GOT3 (cell line): ENCODE measurements around the gene GYS1.
"Not testable (repeated sequence)": the region's sequence is repeated elsewhere in the genome, so short reads cannot be mapped to it uniquely, and the experiment has no call there.

Experiments used
- DNase-seq: peaks from one replicate; lab custom pipeline; 2025; ENCODE audit warnings: mixed read lengths; lab: John Stamatoyannopoulos, UW

Gene GYS1

DNA sequence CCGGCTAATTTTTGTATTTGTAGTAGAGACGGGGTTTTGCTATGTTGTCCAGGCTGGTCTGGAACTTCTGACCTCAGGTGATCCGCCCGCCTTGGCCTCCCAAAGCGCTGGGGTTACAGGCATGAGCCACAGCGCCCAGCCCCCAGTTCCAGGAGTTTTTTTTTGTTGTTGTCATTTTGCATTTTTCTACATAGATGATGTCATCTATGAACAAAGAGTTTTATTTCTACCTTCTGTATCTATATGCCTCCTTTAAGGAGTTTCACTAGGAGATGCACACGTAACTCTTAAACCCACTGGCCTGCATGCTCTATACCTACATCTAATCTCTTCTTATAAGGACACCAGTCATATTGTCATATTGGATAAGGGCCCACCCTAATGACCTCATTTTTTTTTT, 54.9 kb downstream of the GYS1 start:
- no peak for DNase-seq

- no peak for DNase-seq
These were observed 57.2 kb downstream of the GYS1 start for GRCh38 chr19:48935864-48936263.

DNA sequence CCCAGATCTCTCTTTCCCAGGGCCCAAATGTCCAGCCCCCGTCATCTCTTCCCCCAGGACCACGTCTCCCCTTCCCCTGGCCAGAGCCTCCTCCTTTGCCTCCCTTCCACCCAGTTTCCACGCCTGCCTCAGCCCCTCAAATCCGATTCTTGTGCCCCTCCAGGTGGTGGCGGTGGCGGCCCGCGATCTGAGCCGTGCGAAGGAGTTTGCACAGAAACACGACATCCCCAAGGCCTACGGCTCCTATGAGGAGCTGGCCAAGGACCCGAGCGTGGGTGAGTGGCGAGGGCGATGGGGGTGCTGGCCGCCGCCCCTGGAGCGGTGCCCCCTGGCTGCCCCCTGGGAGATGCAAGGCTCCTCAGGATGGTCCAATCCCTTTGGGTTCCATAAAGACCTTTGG, 58.3 kb downstream of the GYS1 start:
- DNase-seq, result no peak

- no peak for DNase-seq
These were observed 59.7 kb downstream of the GYS1 start, which contains the start of gene DHDH for GRCh38 chr19:48933382-48933932. Gene DHDH, plus strand, starts transcription at chr19:48933699. Its CDS starts 23 bp downstream, at chr19:48933722.

DNA sequence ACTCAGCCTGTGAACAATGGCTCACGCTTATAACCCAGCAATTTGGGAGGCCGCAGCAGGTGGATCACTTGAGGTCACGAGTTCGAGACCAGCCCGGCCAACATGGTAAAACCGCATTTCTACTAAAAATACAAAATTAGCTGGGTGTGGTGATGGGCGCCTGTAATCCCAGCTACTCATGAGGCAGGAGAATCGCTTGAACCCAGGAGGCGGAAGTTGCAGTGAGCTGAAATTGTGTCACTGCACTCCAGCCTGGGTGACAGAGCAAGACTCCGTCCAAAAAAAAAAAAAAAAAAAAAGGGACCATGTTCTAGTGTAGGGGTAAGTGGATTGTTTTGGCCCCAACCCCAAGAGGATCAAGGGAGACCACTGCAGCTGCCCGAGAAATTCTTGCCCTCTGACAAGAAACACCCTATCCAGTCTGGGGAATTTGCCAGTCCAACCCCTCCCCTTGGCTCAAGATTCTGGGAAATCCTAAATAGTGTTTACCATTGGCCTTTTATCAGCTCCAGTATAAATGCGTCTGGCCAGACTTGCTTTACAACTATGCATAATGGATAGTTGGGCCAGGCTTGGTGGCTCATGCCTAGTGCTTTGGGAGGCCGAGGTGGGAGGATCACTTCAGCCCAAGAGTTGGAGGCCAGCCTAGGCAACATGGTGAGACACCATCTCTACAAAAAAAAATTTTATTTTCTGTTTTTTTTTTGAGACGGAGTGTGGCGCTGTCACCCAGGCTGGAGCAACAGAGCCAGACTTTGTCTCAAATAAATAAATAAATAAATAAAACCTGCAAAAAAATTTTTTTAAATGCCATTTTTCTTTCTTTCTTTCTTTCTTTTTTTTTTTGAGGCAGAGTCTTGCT, 64.7 kb downstream of the GYS1 start:
- no peak for DNase-seq

DNA sequence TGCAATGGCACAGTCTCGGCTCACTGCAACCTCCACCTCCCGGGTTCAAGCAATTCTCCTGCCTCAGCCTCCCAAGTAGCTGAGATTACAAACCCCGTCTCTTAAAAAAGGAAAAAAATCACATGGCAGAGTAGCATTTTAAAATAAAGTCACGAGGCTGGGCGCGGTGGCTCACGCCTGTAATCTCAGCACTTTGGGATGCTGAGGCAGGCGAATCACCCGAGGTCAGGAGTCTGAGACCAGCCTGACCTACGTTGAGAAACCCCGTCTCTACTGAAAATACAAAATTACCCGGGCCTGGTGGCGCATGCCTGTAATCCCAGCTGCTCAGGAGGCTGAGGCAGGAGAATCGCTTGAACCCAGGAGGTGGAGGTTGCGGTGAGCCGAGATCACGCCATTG, 65.4 kb downstream of the GYS1 start:
- DNase-seq, result not testable (repeated sequence)

DNA sequence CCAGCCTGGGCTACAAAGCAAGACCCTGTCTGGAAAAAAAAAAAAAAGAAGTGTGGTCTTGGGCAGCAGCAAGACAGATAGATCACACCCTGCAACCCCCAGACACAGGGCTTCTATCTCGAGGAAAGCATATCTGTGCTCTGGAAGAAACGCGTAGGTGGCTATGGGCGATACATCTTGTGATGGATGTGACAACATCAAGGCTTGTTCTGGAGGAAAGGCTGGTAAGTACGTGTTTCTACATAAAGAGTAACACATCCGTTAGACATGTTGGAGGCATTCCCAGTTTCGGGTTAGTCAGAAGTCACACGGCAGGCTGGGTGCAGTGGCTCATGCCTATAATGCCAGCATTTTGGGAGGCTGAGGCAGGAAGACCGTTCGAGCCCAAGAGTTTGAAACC, 66.2 kb downstream of the GYS1 start:
- peak; percentile 22 for DNase-seq

- DNase-seq, result not testable (repeated sequence)
These were observed 67.2 kb downstream of the GYS1 start for GRCh38 chr19:48925890-48926289.

- no peak for DNase-seq
These were observed 67.8 kb downstream of the GYS1 start for GRCh38 chr19:48925240-48925843.

GRCh38 chr19:48922548-48923490, 70.3 kb downstream of the GYS1 start:
- DNase-seq, result no peak

DNA sequence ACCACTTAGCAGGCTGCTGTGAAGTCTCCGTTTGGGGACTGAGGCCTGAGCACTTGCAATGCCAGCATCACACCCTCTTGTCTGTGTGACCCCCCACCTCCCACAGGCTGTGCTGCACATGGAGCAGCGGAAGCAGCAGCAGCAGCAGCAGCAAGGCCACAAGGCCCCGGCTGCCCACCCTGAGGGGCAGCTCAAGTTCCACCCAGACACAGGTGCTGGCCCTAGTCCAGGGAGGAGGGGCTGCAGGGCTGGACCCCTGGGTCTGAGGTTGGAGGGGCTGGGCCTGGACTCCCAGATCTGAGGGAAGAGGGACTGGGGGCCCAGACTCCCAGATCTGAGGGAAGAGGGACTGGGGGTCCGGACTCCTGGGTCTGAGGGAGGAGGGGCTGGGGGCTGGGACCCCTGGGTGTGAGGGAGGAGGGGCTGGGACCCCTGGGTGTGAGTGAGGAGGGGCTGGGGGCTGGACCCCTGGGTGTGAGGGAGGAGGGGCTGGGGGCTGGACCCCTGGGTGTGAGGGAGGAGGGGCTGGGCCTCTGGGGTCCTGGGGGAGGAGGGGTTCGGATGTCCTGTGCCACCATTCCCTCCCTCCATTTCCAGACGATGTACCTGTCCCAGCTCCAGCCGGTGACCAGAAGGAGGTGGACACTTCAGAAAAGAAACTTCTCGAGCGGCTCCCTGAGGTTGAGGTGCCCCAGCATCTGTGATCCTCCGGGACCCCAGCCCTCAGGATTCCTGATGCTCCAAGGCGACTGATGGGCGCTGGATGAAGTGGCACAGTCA, 71.2 kb downstream of the GYS1 start:
- no peak for DNase-seq

GRCh38 chr19:48920949-48921348, 72.2 kb downstream of the GYS1 start:
- DNase-seq, result no peak

GRCh38 chr19:48919271-48919670, 73.8 kb downstream of the GYS1 start:
- not testable (repeated sequence) for DNase-seq

DNA sequence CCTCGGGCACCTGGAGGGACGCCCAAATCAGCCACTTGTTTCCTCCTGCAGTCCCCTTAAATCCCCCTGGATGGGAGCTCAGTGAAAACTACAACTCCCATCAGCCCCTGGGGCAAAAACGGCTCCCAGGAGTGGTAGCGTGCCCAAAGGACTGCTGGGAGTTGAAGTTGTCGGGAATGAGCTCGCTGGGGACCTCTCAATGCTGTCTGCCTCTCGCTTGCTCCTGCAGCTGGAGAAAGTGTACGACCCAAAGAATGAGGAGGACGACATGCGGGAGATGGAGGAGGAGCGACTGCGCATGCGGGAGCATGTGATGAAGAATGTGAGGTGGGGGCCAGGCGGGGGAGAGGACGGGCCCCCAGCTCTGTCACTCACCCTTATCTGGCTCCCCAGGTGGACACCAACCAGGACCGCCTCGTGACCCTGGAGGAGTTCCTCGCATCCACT, 74.3 kb downstream of the GYS1 start:
- no peak for DNase-seq
